Placental pericyte (primary cell): Measurements from ENCODE around the gene DENR. TPM values are rescaled to one million over a fixed set of nuclear protein-coding genes. Genes with fewer than 3 reads are reported as not detected.

Experiments used
- small RNA-seq: library from RNA; depleted of rRNA; stranded (forward); fragments of <200 nt; gene quantifications from one replicate; pipeline ENCODE3, GENCODE V24; 2012; ENCODE audit warnings: low replicate concordance
- total RNA-seq: library from RNA; depleted of rRNA; stranded (reverse); fragments of >200 nt; gene quantifications from 2 replicates; pipeline ENCODE4 v1.2.3, GENCODE V29; 2012

The DENR gene
- 39.6 and 54.7 TPM in 2 replicates for total RNA-seq

DNA sequence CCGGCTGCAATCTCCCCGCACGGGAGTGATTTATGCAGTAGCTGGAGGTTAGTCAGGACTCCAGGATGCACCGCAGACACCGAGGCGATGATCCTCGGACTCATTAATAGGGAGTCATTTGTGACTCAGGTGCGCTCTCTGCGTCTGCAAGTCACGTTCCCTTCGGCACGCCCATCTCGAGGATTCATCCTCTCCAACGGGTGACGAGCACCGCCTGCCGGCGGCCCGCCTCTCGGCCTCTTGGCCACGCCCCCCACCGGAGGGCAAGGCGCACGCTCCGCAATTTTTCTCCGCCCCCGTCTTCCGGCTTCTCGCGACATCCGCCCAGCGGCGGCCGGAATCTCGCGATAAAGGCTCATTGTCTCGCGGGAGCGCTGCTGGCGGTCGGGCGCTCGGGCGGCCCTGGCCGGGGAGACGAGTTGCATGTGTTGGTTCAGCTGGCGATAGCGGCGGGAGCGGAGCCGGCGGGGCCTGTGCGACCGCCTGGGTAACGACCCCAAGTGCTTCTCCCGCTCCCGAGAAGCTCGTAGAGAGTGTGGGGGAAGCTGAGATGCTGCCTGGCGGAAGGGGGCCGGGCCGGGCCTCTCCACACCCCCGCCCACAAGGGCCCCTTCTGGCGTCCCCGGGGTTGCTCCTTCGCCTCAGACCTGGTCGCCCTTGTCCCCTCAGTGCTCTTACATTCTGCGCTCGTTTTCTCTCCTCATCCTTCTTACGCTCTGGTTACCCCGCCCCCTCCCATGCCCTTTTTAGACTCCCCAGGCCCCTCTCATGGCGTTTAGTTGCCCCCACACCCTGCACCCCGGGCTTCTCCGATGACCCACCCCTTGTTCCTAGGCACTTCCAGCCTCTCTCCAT lies at the start of gene DENR:
Gene DENR, plus strand, starts transcription at position 361 of the 855 bp plus-strand sequence. CDS start 878 bp downstream, outside the sequence.

GRCh38 chr12:122702890-122703611 lies 49.6 kb upstream of the DENR start, which contains the start of gene HCAR2:
TSS of gene HCAR2 (minus strand) at chr12:122703357. CDS start at chr12:122703283, 74 bp downstream.

GRCh38 chr12:122716658-122717057 lies 36.0 kb upstream of the DENR start, which contains the start of gene HCAR3:
TSS of gene HCAR3 (minus strand) at chr12:122716811. CDS start at chr12:122716737, 74 bp downstream.

GRCh38 chr12:122730215-122731014 lies 22.2 kb upstream of the DENR start, which contains the start of gene HCAR1:
TSS of gene HCAR1 (minus strand) at chr12:122730844. CDS start at chr12:122730339, 505 bp downstream.

Small RNA genes within 50 kb of the gene (small RNA-seq; reads per million reads assigned to genes)
- gene AC026333.2 (not detected), gene RF00019 (not detected)

Other genes starting within 250 kb of the DENR start
- gene RSRC2, start 225.9 kb upstream of the DENR start, total RNA-seq, result 42.5 and 44.2 TPM in 2 replicates
- 4.8 and 62.3 TPM in 2 replicates for gene KNTC1, start 225.6 kb upstream of the DENR start, total RNA-seq
- 2.4 TPM in 1 of 2 replicates, not detected in the other for gene HCAR2, start 49.5 kb upstream of the DENR start, total RNA-seq
- gene HCAR3, start 36.0 kb upstream of the DENR start, total RNA-seq, result 0.14 and 1.8 TPM in 2 replicates
- 0.66 and 0.72 TPM in 2 replicates for gene HCAR1, start 22.0 kb upstream of the DENR start, total RNA-seq
- 0.57 and 1.3 TPM in 2 replicates for gene CCDC62, start 21.7 kb downstream of the DENR start, total RNA-seq
- 9.6 and 15.6 TPM in 2 replicates for gene HIP1R, start 82.6 kb downstream of the DENR start, total RNA-seq
- gene VPS37B, start 143.3 kb downstream of the DENR start, total RNA-seq, result 26.0 and 32.1 TPM in 2 replicates
- 7.0 and 13.7 TPM in 2 replicates for gene ABCB9, start 213.6 kb downstream of the DENR start, total RNA-seq
- gene OGFOD2, start 222.4 kb downstream of the DENR start, total RNA-seq, result 12.7 and 17.3 TPM in 2 replicates
- 104 and 175 TPM in 2 replicates for gene ARL6IP4, start 227.9 kb downstream of the DENR start, total RNA-seq